AG09309 (cell line): ENCODE data around the gene TMSB15B.
"Not testable (repeated sequence)": the region's sequence is repeated elsewhere in the genome, so short reads cannot be mapped to it uniquely, and the experiment has no call there.

ENCODE experiments used
- DNase-seq: peaks from one replicate; pipeline ENCODE4 v3.0.0-alpha.2; 2010; ENCODE audit warnings: low read depth
- H3K4me3 ChIP-seq: 2 replicates; pipeline ENCODE4 v1.5.1; 2011; ENCODE audit warnings: mild to moderate bottlenecking, low read depth, low read length, moderate library complexity; ENCODE audit not compliant: control insufficient read depth
- TF ChIP-seq, protein P1 (sequence below): IDR thresholded peaks from 2 replicates; pipeline ENCODE4 v1.5.1; 2011; ENCODE audit warnings: mild to moderate bottlenecking, low read depth, low read length, inconsistent platforms; ENCODE audit not compliant: insufficient read depth, control insufficient read depth; ENCODE audit errors: missing control alignments

Gene TMSB15B

DNA sequence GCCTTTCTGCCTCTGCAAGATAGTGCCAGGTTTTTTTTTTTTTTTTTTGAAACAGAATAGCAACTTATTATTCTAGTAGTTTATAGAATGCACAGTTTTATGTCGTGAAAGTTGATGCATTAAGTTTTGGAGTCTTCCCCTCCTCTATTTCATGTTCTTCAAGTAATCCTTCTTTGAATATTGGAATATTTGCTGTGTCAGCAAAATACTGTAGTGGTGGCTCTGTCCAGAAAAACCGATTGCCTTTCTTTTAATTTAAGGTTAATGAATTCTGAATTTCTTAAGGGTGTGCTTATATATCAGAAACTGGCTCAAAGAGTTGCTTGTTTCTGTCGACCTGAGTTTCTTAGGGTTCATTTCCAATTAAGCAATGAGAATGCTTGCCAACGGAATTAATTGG lies 34.8 kb upstream of the TMSB15B start:
- no peak for DNase-seq
- H3K4me3 ChIP-seq = no peak overlapping the region
- TF ChIP-seq, protein P1, sequence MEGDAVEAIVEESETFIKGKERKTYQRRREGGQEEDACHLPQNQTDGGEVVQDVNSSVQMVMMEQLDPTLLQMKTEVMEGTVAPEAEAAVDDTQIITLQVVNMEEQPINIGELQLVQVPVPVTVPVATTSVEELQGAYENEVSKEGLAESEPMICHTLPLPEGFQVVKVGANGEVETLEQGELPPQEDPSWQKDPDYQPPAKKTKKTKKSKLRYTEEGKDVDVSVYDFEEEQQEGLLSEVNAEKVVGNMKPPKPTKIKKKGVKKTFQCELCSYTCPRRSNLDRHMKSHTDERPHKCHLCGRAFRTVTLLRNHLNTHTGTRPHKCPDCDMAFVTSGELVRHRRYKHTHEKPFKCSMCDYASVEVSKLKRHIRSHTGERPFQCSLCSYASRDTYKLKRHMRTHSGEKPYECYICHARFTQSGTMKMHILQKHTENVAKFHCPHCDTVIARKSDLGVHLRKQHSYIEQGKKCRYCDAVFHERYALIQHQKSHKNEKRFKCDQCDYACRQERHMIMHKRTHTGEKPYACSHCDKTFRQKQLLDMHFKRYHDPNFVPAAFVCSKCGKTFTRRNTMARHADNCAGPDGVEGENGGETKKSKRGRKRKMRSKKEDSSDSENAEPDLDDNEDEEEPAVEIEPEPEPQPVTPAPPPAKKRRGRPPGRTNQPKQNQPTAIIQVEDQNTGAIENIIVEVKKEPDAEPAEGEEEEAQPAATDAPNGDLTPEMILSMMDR = no peak

DNA sequence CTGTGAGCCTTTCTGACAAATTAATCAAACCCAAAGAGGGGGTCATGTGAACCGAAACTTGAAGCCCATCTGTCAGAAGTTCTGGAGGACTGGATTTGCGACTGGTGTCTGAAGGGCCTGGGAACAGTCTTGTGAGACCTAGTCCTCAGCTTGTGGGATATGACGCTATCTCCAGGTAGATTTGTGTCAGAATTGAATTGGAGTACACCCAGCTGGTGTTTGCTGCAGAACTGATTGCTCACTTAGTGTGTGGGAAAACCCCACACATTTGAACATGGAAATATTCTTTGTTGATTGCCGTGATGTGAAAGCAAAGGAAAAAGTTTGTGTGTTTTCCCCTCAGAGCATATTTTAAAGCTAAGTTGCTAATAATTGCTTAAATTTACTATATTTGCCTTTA lies 30.3 kb upstream of the TMSB15B start:
- no peak for DNase-seq
- no peak overlapping the region for H3K4me3 ChIP-seq
- TF ChIP-seq, protein P1 = no peak

DNA sequence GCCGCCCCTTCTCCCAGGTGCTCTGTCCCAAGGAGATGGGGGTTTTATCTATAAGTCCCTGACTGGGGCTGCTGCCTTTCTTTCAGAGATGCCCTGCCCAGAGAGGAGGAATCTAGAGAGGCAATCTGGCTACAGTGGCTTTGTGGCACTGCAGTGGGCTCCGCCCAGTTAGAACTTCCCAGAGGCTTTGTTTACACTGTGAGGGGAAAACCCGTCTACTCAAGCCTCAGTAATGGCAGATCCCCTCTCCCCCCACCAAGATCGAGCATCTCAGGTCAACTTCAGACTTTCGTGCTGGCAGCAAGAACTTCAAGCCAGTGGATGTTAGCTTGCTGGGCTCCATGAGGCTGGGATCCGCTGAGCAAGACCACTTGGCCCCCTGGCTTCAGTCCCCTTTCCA lies 22.2 kb upstream of the TMSB15B start:
- H3K4me3 ChIP-seq, DNase-seq: not testable (repeated sequence)

DNA sequence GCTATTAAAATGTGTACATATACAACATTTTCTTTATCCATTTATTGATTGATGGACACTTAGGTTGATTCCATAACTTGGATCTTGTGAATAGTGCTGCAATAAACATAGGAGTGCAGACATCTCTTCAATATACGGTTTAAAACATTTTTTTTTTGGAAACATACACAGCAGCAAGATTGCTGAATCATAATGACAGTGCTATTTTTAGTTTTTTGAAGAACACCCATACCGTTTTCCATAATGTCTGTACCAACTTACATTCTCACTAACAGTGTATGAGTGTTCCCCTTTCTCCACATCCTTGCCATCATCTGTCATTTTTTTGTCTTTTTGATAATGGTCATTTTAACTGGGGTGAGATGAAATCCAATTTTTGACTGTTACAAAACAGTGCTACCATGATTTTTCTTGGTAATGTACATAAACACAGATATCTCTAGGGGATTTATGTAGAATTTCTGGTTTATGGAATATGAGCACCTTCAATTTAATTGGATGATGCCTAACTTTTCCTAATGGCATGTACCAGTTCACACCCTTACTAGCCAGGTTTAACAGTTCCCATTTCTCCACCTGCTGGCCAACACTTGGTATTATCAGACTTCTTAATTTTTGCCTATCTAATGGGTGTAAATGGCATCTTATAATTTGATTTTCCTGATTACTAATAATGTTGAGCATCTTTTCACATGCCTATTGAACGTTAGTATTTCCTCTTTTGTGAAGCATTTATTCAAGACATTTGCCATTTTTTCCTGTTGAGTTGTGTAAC lies 21.0 kb upstream of the TMSB15B start:
- TF ChIP-seq, protein P1 = peak; percentile 45
- no peak overlapping the region for H3K4me3 ChIP-seq
- peak; percentile 4 for DNase-seq

DNA sequence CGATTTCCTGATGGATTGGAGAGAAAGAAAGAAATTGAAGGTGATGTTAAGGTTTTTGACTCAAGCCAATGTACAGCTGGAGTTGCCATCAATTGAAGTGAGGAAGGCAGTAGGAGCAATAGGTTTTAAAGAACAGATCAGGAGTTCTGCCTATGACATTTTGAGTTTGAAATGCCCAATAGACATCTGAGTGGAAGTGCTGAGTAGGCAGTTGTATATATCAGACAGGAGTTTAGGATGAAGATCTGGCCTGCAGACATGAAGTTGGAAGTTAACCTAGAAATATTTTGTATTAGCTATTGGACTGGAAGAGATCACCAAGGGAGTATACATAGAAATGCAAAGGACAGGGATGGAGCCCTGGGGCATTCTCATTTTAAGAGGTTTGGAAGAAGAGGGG lies 12.9 kb upstream of the TMSB15B start:
- no peak overlapping the region for H3K4me3 ChIP-seq
- DNase-seq = no peak
- TF ChIP-seq, protein P1 = no peak

DNA sequence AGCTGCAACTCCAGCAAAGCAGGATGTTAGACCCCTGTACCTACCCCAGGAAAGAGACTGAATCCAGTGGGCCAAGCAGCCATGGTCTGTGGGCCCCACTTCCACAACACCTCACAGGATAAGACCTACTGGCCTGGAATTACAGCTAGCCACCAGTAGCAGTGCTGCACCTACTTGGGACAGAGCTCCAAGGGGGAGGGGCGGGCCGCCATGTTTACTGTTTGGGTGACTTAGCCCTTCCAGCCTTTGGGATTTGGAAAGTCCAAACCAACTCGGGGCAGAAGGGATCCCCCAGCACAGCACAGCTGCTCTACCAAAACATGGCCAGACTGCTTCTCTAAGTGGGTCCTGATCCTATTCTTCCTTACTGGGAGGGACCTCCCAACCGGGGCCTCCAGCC lies 9.1 kb upstream of the TMSB15B start:
- no peak overlapping the region for H3K4me3 ChIP-seq
- DNase-seq = no peak
- TF ChIP-seq, protein P1 = no peak

DNA sequence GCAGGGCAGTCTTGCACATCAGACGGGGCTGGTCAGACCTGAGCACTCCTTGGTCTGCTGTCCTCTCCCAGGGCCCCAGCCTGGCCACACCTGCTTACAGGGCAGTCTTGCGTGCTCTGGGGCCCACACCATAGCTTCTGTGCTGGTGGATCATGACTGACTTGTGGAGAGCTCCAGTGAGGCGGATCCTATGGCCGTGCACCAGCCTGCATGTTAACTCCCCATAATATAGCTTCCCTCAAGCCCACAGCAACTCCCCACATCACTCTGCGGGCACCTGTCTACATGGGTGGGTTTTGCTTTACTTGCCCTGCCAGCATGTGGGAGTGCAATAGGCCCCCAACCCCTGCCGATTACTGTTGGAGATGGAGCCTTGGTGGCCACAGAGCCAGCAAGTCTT lies 8.2 kb upstream of the TMSB15B start:
- TF ChIP-seq, protein P1 = no peak
- DNase-seq = no peak

DNA sequence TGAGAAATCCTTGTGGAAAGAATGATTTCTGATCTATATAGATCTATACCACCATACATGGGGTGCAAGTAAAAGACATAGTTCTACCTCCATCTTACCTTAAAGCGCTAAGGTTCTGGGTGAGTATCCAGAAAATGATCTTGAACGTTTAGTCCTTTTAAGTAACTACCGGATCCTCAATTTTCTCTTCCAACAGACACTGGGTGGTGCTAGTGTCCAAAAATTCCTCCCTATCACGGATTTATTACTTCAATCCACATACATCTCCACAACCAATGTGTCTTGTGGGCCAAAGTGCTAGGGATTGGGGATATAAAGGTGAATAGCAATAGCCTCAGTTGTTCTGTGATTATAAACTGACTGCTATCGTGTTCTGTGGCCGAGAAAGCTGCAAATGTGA lies 1.8 kb upstream of the TMSB15B start:
- not testable (repeated sequence) for DNase-seq

More for the DNA sequence above, 8.2 kb upstream of the TMSB15B start:
- H3K4me3 ChIP-seq = no peak overlapping the region

DNA sequence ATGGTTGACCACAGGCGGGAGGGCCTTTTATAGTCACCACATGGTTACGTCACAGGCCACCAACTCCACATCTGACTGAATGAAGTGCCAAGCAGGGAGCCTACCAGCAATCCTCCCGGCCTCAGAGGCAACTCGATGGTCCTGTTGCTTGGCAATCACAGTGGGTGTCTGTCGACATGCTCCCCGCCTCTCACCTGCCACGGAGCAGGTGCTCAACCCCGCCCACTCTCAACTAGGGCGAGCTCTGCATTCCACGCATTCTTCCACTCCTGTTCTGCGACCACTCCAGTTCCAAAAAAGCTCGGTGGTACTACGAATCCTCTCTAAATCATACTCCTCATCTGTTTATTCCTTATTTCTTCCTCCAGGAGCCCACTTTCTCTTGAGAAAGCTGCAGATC lies 21.1 kb downstream of the TMSB15B start:
- DNase-seq, H3K4me3 ChIP-seq: not testable (repeated sequence)

More for the DNA sequence above, 1.8 kb upstream of the TMSB15B start:
- not testable (repeated sequence) for H3K4me3 ChIP-seq
